Measurements from ENCODE around the gene ZNF878. TPM values are rescaled to one million over a fixed set of nuclear protein-coding genes. Genes with fewer than 3 reads are reported as not detected.

ZNF878 gene
- total and polyA plus RNA-seq, 2 of the 13 experiments (the other 11 are each of a cell fraction or from before 2014, with no cell fraction given): 0.46 to 5.2 TPM

DNA sequence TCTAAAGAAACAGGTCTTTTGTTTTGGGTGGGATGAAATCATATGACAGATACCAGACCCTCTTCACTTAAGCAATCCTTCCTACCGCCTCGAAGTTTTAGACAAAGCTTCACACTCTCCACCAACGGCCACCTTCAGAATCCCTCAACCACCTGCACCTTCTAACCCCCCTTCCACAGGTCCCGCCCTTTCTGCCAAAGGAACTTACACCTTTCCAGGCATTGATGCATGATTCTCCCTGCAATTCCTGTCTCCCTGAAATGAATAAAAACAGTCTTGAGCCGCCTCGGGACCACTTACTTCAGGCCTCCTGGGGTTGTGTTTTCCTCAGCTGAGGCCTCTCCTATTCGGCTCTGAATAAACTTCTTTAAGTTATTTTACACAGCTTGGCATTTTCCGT, 18.1 kb downstream of the ZNF878 start:
- WGBS (ENCODE audit: low lambda C conversion rate): 20% methylated on average over 8 of the region's 8 CpGs
- Histone ChIP-seq H3K9me3 (ENCODE audit: low read length) (no peaks in the 10 kb centered on the region), H3K4me3 (replicated peaks in 1 of 3; ENCODE audit: insufficient read depth in 1 of 3, low read depth in 2 of 3, low read length in 3 of 3) (peak overlapping the region; percentile 86 to 94 (median 89)), H3K4me1 (ENCODE audit: insufficient read depth, low read length) (peaks cover 10% of the 10 kb centered on the region), H4K20me1 (ENCODE audit: insufficient read depth, low read length) (no peaks in the 10 kb centered on the region), H3K9ac (ENCODE audit: insufficient read depth, low read depth, low read length) (peak overlapping the region; percentile 94), H3K4me2 (ENCODE audit: low read depth, low read length) (peak overlapping the region; percentile 97), H3K27ac (ENCODE audit: extremely low read length, insufficient read depth, low read length) (no peak overlapping the region), H2AFZ (ENCODE audit: low read length) (no peak overlapping the region), H3K36me3 (replicated peaks in 1 of 2; ENCODE audit: control insufficient read depth in 1 of 2, insufficient read depth in 2 of 2, low read length in 2 of 2) (no peaks in the 10 kb centered on the region), H3K79me2 (ENCODE audit: insufficient read depth, low read length) (peaks cover 7% of the 10 kb centered on the region), H3K27me3 (ENCODE audit: control insufficient read depth in 1 of 2, insufficient read depth in 2 of 2, low read length in 2 of 2) (no peaks in the 10 kb centered on the region; a peak in 1 of 5 replicates)
- TF ChIP-seq FOXC1 (CRISPR knock-in tag; IDR thresholded peaks at IDR 0.05; ENCODE audit: borderline replicate concordance): no peak
- TF ChIP-seq, protein P1, sequence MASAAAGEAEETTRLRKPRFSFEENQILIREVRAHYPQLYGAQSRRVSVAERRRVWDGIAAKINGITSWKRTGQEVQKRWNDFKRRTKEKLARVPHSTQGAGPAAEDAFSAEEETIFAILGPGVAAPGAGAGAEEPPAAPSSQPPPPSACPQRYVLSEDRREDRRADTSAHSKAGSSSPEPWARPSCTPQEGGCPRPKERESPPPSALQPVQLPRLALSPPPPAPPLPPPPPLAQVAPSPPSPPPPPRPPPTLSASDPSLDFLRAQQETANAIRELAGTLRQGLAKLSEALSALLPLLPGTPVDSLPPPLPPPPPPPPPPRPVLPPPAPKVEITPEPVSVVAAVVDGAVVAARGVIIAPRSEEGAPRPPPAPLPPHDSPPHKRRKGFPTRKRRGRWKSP (CRISPR knock-in tag; IDR thresholded peaks at IDR 0.05): peak; percentile 43; the same call in 1 of the 2 replicates
- TF ChIP-seq, protein P2, sequence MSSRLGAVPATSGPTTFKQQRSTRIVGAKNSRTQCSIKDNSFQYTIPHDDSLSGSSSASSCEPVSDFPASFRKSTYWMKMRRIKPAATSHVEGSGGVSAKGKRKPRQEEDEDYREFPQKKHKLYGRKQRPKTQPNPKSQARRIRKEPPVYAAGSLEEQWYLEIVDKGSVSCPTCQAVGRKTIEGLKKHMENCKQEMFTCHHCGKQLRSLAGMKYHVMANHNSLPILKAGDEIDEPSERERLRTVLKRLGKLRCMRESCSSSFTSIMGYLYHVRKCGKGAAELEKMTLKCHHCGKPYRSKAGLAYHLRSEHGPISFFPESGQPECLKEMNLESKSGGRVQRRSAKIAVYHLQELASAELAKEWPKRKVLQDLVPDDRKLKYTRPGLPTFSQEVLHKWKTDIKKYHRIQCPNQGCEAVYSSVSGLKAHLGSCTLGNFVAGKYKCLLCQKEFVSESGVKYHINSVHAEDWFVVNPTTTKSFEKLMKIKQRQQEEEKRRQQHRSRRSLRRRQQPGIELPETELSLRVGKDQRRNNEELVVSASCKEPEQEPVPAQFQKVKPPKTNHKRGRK (CRISPR knock-in tag; IDR thresholded peaks at IDR 0.05): no peak
- TF ChIP-seq THAP11 (CRISPR knock-in tag; IDR thresholded peaks at IDR 0.05): 0 out of 2 replicates have a peak, but pooled peaks have one; percentile 3
- TF ChIP-seq ZNF672 (CRISPR knock-in tag; IDR thresholded peaks at IDR 0.05): no peak
- no peak for DNase-seq (ENCODE audit: low spot score)
- POLR2A ChIA-PET: interaction anchor here (0.5 to 3.1 kb wide), 7 partner anchors 14 to 299 kb away, joined by 3 to 47 read pairs (median 5); partner anchors contain the start of genes ZNF563, ZNF69 and ZNF878
- BruUV-seq (replicated peaks): no TSS peak
- in situ Hi-C loops (cut with HindIII; ENCODE audit: extremely low pct_ligation_motif_present, low pct_unique_long_range_greater_than_20kb): no loop called here
- intact Hi-C loops (cut with micrococcal nuclease; ENCODE audit: unreplicated experiment): no loop called here
- ATAC-seq: no peak
- CTCF ChIA-PET (ENCODE audit: low intra/inter-chr PET ratio, low total read pairs): no interaction called here
- FAIRE-seq: no peak
